Measurements from ENCODE around the gene ARFGEF3.

ARFGEF3 gene

DNA sequence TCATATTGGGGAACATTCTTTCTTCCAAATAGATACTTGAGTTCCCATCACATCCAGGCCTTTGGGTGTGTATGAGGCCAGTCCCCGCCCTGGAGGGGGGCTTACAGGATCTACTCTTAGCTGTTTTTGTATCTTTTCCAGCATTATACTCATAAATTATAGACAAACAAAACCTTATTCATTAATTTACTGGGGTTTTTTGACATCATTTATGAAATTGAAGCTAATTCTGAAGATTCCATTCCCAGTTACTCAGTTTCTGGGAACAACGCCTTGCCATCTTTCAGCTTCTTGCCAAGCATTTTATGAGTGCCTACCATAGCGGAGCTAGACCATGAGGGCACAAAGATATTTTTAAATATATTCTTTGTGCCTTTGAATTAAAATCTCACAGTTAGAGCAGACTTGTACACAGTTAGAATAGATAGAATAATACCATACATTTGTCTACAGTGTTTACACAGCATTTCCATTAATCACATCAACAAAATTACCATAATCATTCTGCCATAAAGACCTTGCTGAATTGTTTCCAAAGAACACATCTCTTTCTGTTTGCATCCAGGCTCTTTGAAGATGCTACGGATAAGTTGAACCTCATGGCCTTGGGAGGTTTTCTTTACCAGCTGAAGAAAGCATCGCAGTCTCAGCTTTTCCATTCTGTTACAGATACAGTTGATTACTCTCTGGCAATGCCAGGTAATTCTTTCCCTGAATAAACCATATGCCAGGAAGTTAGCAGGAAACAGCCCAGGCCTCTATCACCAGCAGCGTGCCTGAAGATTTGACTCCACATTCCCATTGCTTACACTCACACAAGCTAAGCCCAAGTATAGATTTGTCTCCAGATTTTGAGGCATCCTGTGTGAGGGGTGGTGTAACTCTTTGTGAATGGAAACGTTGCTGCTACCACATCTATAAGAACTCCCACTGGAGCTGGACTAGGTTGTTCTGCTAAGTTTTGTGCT is 132.0 kb downstream of the ARFGEF3 start:
- DNase-seq: no peak
- TF ChIP-seq POLR2A (IDR thresholded peaks at IDR 0.05; ENCODE audit: low read length): no peak
- no peak for TF ChIP-seq GATA1 (IDR thresholded peaks at IDR 0.05; ENCODE audit: low read depth, low read length)

DNA sequence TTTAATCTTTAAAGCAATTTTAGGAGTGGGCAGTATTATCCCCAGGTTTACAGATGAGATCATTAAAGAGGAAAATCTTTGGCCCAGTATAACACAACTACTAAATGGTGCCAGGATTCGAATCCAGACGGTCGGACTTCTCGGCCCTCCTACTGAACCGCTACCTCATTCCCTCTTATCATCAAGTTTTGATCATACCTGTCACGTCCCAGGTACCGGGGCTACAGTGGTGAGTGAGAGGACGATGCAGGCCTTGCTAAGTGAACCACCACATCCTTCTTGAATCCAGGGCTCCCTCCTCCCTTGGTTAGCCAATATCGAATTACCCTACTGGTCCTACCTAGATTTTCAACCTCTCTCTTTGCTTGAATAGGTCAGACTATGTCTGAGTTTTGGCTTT is 134.6 kb downstream of the ARFGEF3 start:
- TF ChIP-seq POLR2A (IDR thresholded peaks at IDR 0.05; ENCODE audit: low read length): no peak
- TF ChIP-seq GATA1 (IDR thresholded peaks at IDR 0.05; ENCODE audit: low read depth, low read length): no peak
- no peak for DNase-seq

DNA sequence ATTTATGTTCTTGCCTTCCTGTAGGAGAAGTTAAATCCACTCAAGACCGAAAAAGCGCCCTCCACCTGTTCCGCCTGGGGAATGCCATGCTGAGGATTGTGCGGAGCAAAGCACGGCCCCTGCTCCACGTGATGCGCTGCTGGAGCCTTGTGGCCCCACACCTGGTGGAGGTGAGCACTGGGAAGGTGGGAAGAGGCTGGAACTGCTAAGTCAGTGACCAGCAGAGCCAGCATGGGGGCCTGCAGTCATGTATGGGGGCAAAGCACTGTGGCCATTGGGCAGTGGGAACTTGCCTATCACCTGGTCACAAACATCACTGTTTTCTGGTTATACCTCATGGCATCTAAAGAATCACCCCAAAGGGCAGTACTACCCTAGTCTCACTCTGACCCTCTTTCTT is 135.0 kb downstream of the ARFGEF3 start:
- TF ChIP-seq POLR2A (IDR thresholded peaks at IDR 0.05; ENCODE audit: low read length) (no peak), GATA1 (IDR thresholded peaks at IDR 0.05; ENCODE audit: low read depth, low read length) (no peak)
- DNase-seq: no peak

DNA sequence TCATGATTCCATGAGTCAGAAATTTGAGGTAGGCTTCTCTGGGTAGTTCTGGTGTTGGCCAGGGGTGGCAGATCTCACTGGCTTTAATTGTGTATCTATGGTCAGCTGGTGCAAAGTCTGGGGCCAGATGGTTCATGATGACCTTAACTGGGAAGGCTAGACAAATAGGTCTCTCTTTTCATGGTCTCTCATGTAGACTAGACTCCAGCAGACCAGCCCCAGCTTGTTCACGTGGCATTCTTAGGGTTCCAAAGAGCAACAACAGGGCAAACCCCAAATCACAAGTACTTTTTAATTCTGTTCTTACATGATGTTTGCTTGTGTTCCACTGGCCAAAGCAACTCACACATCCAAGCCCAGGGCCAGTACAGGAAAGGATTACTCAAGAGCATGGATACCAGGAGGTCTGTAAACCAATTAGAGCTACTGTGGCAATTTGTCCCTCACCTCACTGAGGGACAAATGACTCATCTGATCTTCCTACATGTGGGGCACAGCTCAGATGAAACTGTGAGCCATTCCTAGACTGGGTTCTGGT is 136.1 kb downstream of the ARFGEF3 start:
- DNase-seq: no peak
- no peak for TF ChIP-seq POLR2A (IDR thresholded peaks at IDR 0.05; ENCODE audit: low read length)
- no peak for TF ChIP-seq GATA1 (IDR thresholded peaks at IDR 0.05; ENCODE audit: low read depth, low read length)

DNA sequence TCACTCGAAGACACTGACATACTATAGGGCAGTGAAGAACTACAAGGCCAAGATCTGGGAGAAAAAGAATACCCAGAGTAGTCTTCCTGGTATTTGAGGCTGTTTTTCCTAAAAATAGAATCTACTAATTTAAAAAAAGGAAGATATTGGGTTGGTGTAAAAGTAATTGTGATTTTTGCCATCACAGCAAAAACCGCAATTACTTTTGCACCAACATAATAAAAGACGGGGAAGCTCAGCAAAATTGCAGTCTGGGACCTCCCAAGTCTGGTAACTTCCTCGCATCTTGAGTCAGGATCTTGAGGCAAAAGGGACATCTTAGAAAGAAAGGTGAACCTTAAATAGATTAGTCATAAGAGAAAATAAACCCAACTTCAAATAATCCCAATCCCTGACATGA is 138.7 kb downstream of the ARFGEF3 start:
- TF ChIP-seq GATA1 (IDR thresholded peaks at IDR 0.05; ENCODE audit: low read depth, low read length) (no peak), POLR2A (IDR thresholded peaks at IDR 0.05; ENCODE audit: low read length) (no peak)
- no peak for DNase-seq

DNA sequence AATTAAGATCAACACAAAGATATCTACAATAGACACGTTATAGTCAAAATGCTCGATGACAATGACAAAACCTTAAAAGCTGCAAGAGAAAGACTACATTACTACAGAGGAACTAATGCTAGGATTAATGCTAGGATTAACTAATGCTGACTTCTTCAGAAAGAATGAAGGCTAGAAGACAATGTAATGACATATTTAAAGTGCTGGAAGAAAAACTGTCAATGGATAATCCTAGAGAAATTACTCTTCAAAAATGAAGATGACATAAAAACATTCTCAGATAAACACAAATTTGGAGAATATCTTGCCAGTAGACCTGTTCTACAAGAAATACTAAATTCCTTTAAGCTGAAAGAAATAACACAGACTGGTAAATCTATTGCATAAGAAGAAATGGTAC is 140.8 kb downstream of the ARFGEF3 start:
- no peak for DNase-seq
- TF ChIP-seq GATA1 (IDR thresholded peaks at IDR 0.05; ENCODE audit: low read depth, low read length) (no peak), POLR2A (IDR thresholded peaks at IDR 0.05; ENCODE audit: low read length) (no peak)

DNA sequence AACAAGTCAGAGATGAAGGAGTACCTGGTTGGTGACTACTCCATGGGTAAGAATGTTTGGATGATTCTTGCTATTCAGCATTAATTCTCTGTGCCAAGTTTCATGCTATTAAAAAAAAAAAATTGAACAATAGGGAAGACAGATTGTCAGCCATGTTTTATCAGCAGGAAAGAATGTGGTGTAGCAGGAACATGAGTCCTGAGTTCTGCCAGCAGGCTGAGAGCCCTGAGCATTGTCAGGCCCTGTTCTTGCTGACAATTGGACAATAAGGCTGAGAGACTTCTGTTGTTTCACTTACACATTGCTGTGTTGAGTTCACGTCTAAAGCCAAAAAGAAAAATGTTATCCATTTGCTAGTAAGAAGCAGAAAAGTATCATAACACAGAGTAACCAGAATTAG is 145.6 kb downstream of the ARFGEF3 start:
- TF ChIP-seq POLR2A (IDR thresholded peaks at IDR 0.05; ENCODE audit: low read length): no peak
- TF ChIP-seq GATA1 (IDR thresholded peaks at IDR 0.05; ENCODE audit: low read depth, low read length): no peak

DNA sequence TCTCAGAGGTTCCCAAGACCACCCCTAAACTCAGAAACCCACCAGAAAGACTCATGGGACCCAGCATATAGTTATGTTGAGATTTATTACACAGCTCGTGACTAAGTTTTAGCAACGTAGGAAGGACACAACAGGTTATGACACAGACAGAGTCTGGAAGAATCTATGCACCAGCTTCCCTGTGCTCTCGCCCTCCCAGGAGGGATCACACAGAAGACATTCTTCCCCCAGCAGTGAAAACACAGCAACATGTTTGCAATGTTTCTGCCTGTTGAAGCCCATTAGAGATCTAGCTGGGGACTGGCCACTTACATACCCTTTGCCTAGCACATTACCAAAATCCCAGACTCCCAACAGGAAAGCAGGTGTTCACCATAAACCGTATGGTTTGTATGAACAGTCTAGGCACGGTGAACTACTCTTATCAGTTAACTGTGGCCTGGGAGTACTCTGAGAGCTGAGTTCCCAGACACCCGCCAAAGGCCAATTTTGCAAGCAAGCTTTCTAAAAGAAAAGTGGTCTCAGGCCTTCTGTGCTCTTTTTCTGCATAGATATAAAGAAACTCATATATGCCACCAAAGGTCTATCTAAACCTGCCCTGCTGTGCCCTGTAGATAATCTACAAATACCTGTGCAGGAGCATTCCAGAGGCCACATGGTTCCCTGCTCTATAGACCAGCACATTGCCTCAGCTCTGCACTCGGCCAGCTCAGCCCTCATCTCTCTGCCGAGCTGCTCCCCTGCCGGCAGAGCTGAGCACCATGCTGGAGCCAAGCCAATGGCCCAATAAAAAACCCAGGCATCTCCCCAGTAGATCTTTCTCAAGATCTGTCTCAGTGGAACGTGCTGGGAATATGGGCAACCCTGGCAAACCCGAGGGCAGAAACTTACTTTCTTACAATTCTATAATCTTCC is 146.3 kb downstream of the ARFGEF3 start:
- TF ChIP-seq GATA1 (IDR thresholded peaks at IDR 0.05; ENCODE audit: low read depth, low read length) (no peak), POLR2A (IDR thresholded peaks at IDR 0.05; ENCODE audit: low read length) (no peak)
- no peak for DNase-seq

More for the DNA sequence above, 145.6 kb downstream of the ARFGEF3 start:
- DNase-seq: no peak

DNA sequence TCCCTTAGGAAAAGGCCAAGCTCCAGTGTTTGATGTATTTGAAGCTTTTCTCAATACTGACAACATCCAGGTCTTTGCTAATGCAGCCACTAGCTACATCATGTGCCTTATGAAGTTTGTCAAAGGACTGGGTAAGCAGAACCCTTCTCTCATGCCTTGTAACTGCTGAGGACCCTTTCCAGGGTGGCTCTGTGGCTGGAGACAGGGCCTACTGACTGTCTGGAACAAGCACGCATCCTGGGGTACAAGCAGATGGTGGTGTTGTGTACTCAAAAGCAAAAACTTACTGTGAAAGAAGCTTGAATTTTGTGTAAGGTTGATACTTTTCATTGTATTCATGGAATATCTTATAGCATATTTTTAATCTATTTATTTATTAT is 147.0 kb downstream of the ARFGEF3 start:
- no peak for TF ChIP-seq POLR2A (IDR thresholded peaks at IDR 0.05; ENCODE audit: low read length)
- no peak for TF ChIP-seq GATA1 (IDR thresholded peaks at IDR 0.05; ENCODE audit: low read depth, low read length)
- DNase-seq: no peak

DNA sequence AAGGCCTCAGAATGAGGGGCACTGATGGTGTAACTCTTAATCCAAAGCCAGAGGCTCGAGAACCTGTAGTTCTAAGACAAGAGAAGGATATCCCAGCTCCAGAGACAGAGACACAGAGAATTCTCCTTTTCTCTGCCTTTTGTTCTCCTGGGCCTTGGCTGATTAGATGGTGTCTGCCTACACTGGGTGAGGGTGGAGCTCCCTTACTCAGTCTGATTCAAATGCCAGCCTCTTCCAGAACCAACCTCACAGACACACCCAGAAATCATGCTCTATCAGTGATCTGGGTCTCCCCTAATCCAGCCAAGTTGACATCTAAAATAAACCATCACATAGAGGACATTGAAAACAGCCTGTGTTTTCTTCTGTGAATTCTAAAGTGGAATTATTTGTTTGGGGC is 148.0 kb downstream of the ARFGEF3 start:
- DNase-seq: no peak
- TF ChIP-seq GATA1 (IDR thresholded peaks at IDR 0.05; ENCODE audit: low read depth, low read length) (no peak), POLR2A (IDR thresholded peaks at IDR 0.05; ENCODE audit: low read length) (no peak)

DNA sequence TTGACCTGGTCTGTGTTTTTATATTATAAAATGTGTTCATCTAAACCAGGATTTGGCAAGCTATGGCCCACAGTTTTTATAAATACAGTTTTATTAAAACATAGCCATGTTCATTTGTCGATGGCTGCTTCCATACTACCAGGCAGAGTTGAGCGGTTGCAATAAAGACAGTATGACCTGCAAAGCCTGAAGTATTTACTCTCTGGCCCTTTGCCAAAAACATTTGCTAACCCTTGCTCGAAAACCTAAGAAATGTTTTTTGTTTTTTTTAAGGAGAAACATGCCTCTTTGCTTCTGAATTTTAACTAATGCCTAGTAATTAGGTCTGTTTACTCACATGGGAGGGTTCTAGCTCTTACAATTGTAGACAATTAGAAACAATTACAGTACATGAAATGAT is 148.6 kb downstream of the ARFGEF3 start:
- no peak for DNase-seq
- no peak for TF ChIP-seq POLR2A (IDR thresholded peaks at IDR 0.05; ENCODE audit: low read length)

DNA sequence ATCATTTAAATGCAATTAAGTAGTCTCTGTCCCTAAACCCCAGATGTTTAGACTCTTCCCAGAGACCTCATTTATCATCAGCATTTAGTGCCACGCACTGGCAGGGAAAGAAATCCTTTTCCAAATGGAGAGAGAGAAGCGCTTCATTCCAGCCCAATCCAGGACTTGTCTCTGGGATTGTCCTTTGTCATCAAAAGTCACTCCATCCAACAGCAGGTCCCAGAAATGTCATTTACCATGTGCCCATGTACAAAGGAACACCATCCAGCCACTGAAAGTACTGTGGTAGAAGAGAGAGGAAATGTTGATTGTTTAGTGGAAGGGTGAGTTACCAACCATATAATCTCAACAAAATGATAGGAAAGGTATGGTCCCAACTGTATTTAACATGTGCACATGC is 149.1 kb downstream of the ARFGEF3 start:
- no peak for TF ChIP-seq GATA1 (IDR thresholded peaks at IDR 0.05; ENCODE audit: low read depth, low read length)
- no peak for TF ChIP-seq POLR2A (IDR thresholded peaks at IDR 0.05; ENCODE audit: low read length)
- no peak for DNase-seq

DNA sequence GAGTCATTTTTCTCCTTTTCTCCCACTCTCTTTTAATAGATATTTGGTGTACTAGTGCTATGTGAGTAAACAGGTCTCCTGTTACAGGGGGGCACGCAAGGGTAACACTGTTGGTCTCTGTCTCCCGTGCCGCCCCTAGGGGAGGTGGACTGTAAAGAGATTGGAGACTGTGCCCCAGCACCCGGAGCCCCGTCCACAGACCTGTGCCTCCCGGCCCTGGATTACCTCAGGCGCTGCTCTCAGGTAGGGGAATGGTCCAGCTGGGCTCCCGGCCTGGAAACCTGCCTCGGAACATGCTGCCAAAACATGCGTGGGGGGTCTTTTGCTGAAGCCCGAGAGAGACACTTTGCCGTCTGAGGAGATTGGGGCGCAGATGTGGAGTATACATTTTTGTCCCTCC is 149.5 kb downstream of the ARFGEF3 start:
- TF ChIP-seq GATA1 (IDR thresholded peaks at IDR 0.05; ENCODE audit: low read depth, low read length): no peak
- TF ChIP-seq POLR2A (IDR thresholded peaks at IDR 0.05; ENCODE audit: low read length): no peak
- DNase-seq: no peak

DNA sequence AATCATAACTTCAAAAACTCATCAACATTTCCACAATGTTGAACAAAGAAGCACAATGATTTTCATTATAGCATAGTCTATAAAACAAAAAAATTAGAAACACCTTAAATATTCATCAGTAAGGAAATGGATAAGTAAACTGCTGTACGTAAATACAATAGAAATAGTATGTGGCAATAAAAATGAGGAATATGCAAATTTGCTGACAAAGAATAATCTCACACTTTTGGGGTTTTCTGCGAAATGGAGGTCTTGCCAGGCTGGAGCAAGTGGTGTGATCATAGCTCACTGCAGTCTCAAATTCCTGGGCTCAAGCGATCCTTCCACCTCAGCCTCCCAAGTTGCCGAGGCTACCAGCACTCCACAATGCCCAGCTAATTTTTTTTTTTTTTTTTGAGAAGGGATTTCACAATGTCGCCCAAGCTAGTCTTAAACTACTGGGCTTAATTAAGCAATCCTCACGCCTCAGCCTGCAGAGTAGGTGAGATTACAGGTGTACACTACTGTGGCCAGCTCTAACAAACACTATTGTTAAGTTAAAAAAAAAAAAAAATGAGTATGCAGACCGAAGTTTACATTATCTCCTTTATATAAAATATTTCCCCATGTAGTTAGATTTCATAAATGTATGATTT is 157.1 kb downstream of the ARFGEF3 start:
- TF ChIP-seq GATA1 (IDR thresholded peaks at IDR 0.05; ENCODE audit: low read depth, low read length): no peak
- TF ChIP-seq POLR2A (IDR thresholded peaks at IDR 0.05; ENCODE audit: low read length): no peak
- DNase-seq: no peak
